ENCODE data around the gene CSGALNACT2. TPM values are rescaled to one million over a fixed set of nuclear protein-coding genes. Genes with fewer than 3 reads are reported as not detected.

Gene CSGALNACT2
- total RNA-seq, 1 donor from 2014 or later: 7.1 TPM

- H3K9me3 ChIP-seq (replicated peaks): no peaks in the 10 kb centered on the region
- H3K36me3 ChIP-seq: no peaks in the 10 kb centered on the region
- H3K4me1 ChIP-seq: no peaks in the 10 kb centered on the region
- no peak overlapping the region for H3K4me3 ChIP-seq
- TF ChIP-seq CTCF (IDR thresholded peaks at IDR 0.05; ENCODE audit: borderline replicate concordance): no peak
- DNase-seq: peak; percentile 9
- peaks cover 15% of the 10 kb centered on the region for H3K27me3 ChIP-seq (ENCODE audit: low read depth)
- intact Hi-C loops (cut with micrococcal nuclease): no loop called here
- no peak overlapping the region for H3K27ac ChIP-seq (replicated peaks)
Measured at GRCh38 chr10:43208147-43209073, 70.2 kb downstream of the CSGALNACT2 start.

DNA sequence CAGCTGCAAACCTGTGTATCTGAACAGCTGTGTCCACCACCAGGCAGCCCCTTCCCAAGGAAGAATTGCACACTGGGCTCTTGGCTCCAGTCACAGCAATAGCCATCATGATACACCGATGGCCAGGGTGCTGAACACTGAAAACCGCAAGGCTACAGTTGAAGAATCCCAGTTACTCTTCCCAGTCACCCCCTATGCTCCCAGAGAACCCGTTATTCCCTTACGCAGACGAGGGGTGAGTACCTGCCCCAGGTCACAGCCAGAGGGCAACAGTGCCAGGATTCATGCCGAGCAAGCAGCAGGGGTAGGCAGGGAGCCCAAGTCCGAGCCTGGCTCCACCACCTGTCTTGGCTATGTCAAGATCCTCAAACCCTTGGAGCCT, 70.8 kb downstream of the CSGALNACT2 start:
- no peak for TF ChIP-seq CTCF (IDR thresholded peaks at IDR 0.05; ENCODE audit: borderline replicate concordance)
- DNase-seq: no peak
- Histone ChIP-seq H3K27me3 (ENCODE audit: low read depth) (peaks cover 15% of the 10 kb centered on the region), H3K9me3 (replicated peaks) (no peaks in the 10 kb centered on the region), H3K4me1 (no peaks in the 10 kb centered on the region), H3K36me3 (no peaks in the 10 kb centered on the region), H3K27ac (replicated peaks) (no peak overlapping the region), H3K4me3 (no peak overlapping the region)
- intact Hi-C loops (cut with micrococcal nuclease): no loop called here

DNA sequence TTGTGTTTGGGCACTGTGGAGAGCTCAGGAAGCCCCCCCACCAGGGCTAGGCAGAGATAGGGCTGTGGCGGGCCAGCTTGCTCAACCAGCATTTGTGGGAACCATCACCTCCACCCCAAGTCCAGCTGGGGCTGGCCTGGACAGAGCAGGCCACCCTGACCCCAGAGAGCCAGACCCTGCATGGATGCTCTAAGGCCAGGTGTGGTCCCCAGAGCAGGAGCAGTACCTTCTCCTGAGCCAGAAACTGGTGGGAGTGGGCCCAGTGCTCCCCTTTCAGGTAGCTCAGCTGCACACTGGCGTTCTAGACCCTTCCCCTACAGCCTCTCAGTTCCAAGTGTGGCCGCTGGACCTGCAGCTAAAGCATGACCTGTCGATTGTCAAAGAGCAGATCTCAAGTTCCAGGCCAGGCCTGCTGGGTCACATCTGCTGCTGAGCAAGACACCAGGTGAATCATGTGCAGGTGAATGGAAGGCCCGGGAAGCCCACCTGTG, 71.5 kb downstream of the CSGALNACT2 start:
- Histone ChIP-seq H3K27me3 (ENCODE audit: low read depth) (peaks cover 15% of the 10 kb centered on the region), H3K36me3 (no peaks in the 10 kb centered on the region), H3K27ac (replicated peaks) (no peak overlapping the region), H3K4me1 (no peaks in the 10 kb centered on the region), H3K9me3 (replicated peaks) (no peaks in the 10 kb centered on the region), H3K4me3 (no peak overlapping the region)
- intact Hi-C loops (cut with micrococcal nuclease): no loop called here
- DNase-seq: peak; percentile 5
- TF ChIP-seq CTCF (IDR thresholded peaks at IDR 0.05; ENCODE audit: borderline replicate concordance): no peak

- Histone ChIP-seq H3K27ac (replicated peaks) (no peak overlapping the region), H3K4me1 (peaks cover 6% of the 10 kb centered on the region), H3K36me3 (no peaks in the 10 kb centered on the region), H3K9me3 (replicated peaks) (no peaks in the 10 kb centered on the region), H3K27me3 (ENCODE audit: low read depth) (peaks cover 20% of the 10 kb centered on the region), H3K4me3 (no peak overlapping the region)
- no peak for TF ChIP-seq CTCF (IDR thresholded peaks at IDR 0.05; ENCODE audit: borderline replicate concordance)
- DNase-seq: peak; percentile 10
- intact Hi-C loops (cut with micrococcal nuclease): no loop called here
Measured at GRCh38 chr10:43210556-43210955, 72.3 kb downstream of the CSGALNACT2 start.

- Histone ChIP-seq H3K4me3 (no peak overlapping the region), H3K4me1 (peaks cover 8% of the 10 kb centered on the region), H3K9me3 (replicated peaks) (no peaks in the 10 kb centered on the region), H3K27me3 (ENCODE audit: low read depth) (peaks cover 20% of the 10 kb centered on the region), H3K27ac (replicated peaks) (no peak overlapping the region), H3K36me3 (no peaks in the 10 kb centered on the region)
- intact Hi-C loops (cut with micrococcal nuclease): no loop called here
- peak; percentile 4 for DNase-seq
- TF ChIP-seq CTCF (IDR thresholded peaks at IDR 0.05; ENCODE audit: borderline replicate concordance): no peak
Measured at GRCh38 chr10:43211030-43211429, 72.8 kb downstream of the CSGALNACT2 start.
